ENCODE data around the gene AMFR.

DNA sequence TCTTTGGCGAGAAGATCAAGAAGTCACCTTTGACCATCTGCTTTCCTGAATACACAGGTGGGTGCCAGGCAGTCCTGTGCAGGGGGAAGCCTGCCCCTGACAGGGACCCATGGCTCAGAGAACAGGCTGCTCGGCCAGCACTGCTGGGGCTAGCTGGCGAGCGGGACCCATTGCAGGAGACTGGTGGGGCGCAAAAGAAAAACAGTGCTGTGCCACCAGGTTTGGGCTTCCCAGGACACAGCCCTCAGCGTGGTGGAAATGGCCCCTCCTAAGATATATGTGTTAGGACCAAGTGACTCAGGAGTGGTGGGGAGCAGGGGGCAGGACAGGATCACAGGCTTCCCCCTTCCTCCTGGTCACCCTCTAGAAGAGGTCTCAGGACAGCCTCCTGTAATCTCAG is 73.9 kb downstream of the AMFR start:
- TF ChIP-seq ZNF274 (IDR thresholded peaks at IDR 0.05; ENCODE audit: low read depth, low read length) (no peak), YY1 (IDR thresholded peaks at IDR 0.05; ENCODE audit: insufficient read depth, insufficient read length) (no peak)
